Skeletal muscle satellite cell (primary cell): ENCODE data around the gene STON1.
"Not testable (repeated sequence)": the region's sequence is repeated elsewhere in the genome, so short reads cannot be mapped to it uniquely, and the experiment has no call there.

Experiments used
- H3K27me3 ChIP-seq: 2 replicates; pipeline ENCODE4 v1.7.0; 2013; ENCODE audit warnings: low read length; ENCODE audit not compliant: control insufficient read depth, insufficient read depth
- H3K36me3 ChIP-seq: 2 replicates; pipeline ENCODE4 v1.7.0; 2013; ENCODE audit warnings: mild to moderate bottlenecking, control low read depth, low read length; ENCODE audit not compliant: insufficient read depth
- H3K4me1 ChIP-seq: 2 replicates; pipeline ENCODE4 v1.7.0; 2013; ENCODE audit warnings: low read length; ENCODE audit not compliant: control insufficient read depth, insufficient read depth
- H3K4me2 ChIP-seq: 2 replicates; pipeline ENCODE4 v1.7.0; 2013; ENCODE audit warnings: mild to moderate bottlenecking, low read length
- H3K4me3 ChIP-seq: 2 replicates; pipeline ENCODE4 v1.7.0; 2013; ENCODE audit warnings: low read length
- H3K9ac ChIP-seq: 2 replicates; pipeline ENCODE4 v1.7.0; 2013; ENCODE audit warnings: mild to moderate bottlenecking, low read depth, low read length, moderate library complexity
- H3K9me3 ChIP-seq: replicated peaks from 2 replicates; pipeline ENCODE4 v1.7.0; 2013; ENCODE audit warnings: mild to moderate bottlenecking, control low read depth, low read length

The STON1 gene

GRCh38 chr2:48510329-48510728, 19.6 kb upstream of the STON1 start:
- Histone ChIP-seq H3K9ac (peak overlapping the region; percentile 71), H3K4me1 (peaks cover 40% of the 10 kb centered on the region), H3K4me2 (peak overlapping the region; percentile 56), H3K4me3 (peak overlapping the region; percentile 25), H3K27me3 (no peaks in the 10 kb centered on the region), H3K9me3 (no peaks in the 10 kb centered on the region), H3K36me3 (peaks cover 17% of the 10 kb centered on the region)

- no peaks in the 10 kb centered on the region for H3K9me3 ChIP-seq
- no peak overlapping the region for H3K4me2 ChIP-seq
- peaks cover 24% of the 10 kb centered on the region for H3K36me3 ChIP-seq
- H3K9ac ChIP-seq, result no peak overlapping the region
- H3K27me3 ChIP-seq, result no peaks in the 10 kb centered on the region
- peaks cover 40% of the 10 kb centered on the region for H3K4me1 ChIP-seq
- H3K4me3 ChIP-seq, result no peak overlapping the region
Observed at GRCh38 chr2:48511849-48512470, 18.0 kb upstream of the STON1 start.

GRCh38 chr2:48512571-48512970, 17.4 kb upstream of the STON1 start:
- no peak overlapping the region for H3K4me3 ChIP-seq
- H3K4me1 ChIP-seq, result peaks cover 40% of the 10 kb centered on the region
- no peak overlapping the region for H3K4me2 ChIP-seq
- peaks cover 20% of the 10 kb centered on the region for H3K36me3 ChIP-seq
- H3K9me3 ChIP-seq, result no peaks in the 10 kb centered on the region
- H3K9ac ChIP-seq, result no peak overlapping the region
- no peaks in the 10 kb centered on the region for H3K27me3 ChIP-seq

GRCh38 chr2:48514348-48515003, 15.5 kb upstream of the STON1 start:
- H3K36me3 ChIP-seq, result peaks cover 23% of the 10 kb centered on the region
- H3K4me1 ChIP-seq, result peaks cover 25% of the 10 kb centered on the region
- no peaks in the 10 kb centered on the region for H3K9me3 ChIP-seq
- no peak overlapping the region for H3K4me2 ChIP-seq
- H3K9ac ChIP-seq, result no peak overlapping the region
- H3K4me3 ChIP-seq, result no peak overlapping the region
- H3K27me3 ChIP-seq, result no peaks in the 10 kb centered on the region

- H3K4me1 ChIP-seq, result peaks cover 15% of the 10 kb centered on the region
- no peaks in the 10 kb centered on the region for H3K9me3 ChIP-seq
- H3K36me3 ChIP-seq, result peaks cover 27% of the 10 kb centered on the region
- H3K4me2 ChIP-seq, result no peak overlapping the region
- H3K27me3 ChIP-seq, result no peaks in the 10 kb centered on the region
- H3K4me3 ChIP-seq, result no peak overlapping the region
- no peak overlapping the region for H3K9ac ChIP-seq
Observed at GRCh38 chr2:48515513-48515985, 14.4 kb upstream of the STON1 start.

- H3K36me3 ChIP-seq, result peaks cover 16% of the 10 kb centered on the region
- no peaks in the 10 kb centered on the region for H3K9me3 ChIP-seq
- H3K9ac ChIP-seq, result no peak overlapping the region
- H3K4me1 ChIP-seq, result no peaks in the 10 kb centered on the region
- no peak overlapping the region for H3K4me3 ChIP-seq
- H3K27me3 ChIP-seq, result no peaks in the 10 kb centered on the region
- H3K4me2 ChIP-seq, result no peak overlapping the region
Observed at GRCh38 chr2:48519593-48519992, 10.4 kb upstream of the STON1 start.

- not testable (repeated sequence) for H3K9ac ChIP-seq
Observed at GRCh38 chr2:48524756-48525155, 5.2 kb upstream of the STON1 start.

GRCh38 chr2:48525269-48525943, 4.5 kb upstream of the STON1 start:
- no peak overlapping the region for H3K4me2 ChIP-seq
- peaks cover 6% of the 10 kb centered on the region for H3K4me1 ChIP-seq
- no peaks in the 10 kb centered on the region for H3K36me3 ChIP-seq
- no peaks in the 10 kb centered on the region for H3K9me3 ChIP-seq
- no peaks in the 10 kb centered on the region for H3K27me3 ChIP-seq
- H3K9ac ChIP-seq, result no peak overlapping the region
- H3K4me3 ChIP-seq, result no peak overlapping the region

More at GRCh38 chr2:48524756-48525155, 5.2 kb upstream of the STON1 start:
- not testable (repeated sequence) for H3K36me3 ChIP-seq, H3K4me3 ChIP-seq, H3K4me2 ChIP-seq, H3K27me3 ChIP-seq, H3K4me1 ChIP-seq, H3K9me3 ChIP-seq

GRCh38 chr2:48527226-48527885, 2.6 kb upstream of the STON1 start:
- H3K4me3 ChIP-seq, result no peak overlapping the region
- H3K4me1 ChIP-seq, result peaks cover 12% of the 10 kb centered on the region
- H3K9ac ChIP-seq, result no peak overlapping the region
- H3K9me3 ChIP-seq, result no peaks in the 10 kb centered on the region
- H3K36me3 ChIP-seq, result no peaks in the 10 kb centered on the region
- H3K27me3 ChIP-seq, result no peaks in the 10 kb centered on the region
- H3K4me2 ChIP-seq, result no peak overlapping the region

- H3K4me2 ChIP-seq, result no peak overlapping the region
- no peak overlapping the region for H3K9ac ChIP-seq
- H3K27me3 ChIP-seq, result no peaks in the 10 kb centered on the region
- H3K9me3 ChIP-seq, result no peaks in the 10 kb centered on the region
- no peaks in the 10 kb centered on the region for H3K36me3 ChIP-seq
- no peak overlapping the region for H3K4me3 ChIP-seq
- peaks cover 12% of the 10 kb centered on the region for H3K4me1 ChIP-seq
Observed at GRCh38 chr2:48528431-48528830, 1.5 kb upstream of the STON1 start.

GRCh38 chr2:48529194-48529593, 760 bp upstream of the STON1 start:
- Histone ChIP-seq H3K9ac (no peak overlapping the region), H3K36me3 (no peaks in the 10 kb centered on the region), H3K9me3 (no peaks in the 10 kb centered on the region), H3K4me3 (no peak overlapping the region), H3K4me1 (peaks cover 12% of the 10 kb centered on the region), H3K27me3 (no peaks in the 10 kb centered on the region), H3K4me2 (peak overlapping the region; percentile 45)
